Measurements from ENCODE around the gene CDON.

Gene CDON

DNA sequence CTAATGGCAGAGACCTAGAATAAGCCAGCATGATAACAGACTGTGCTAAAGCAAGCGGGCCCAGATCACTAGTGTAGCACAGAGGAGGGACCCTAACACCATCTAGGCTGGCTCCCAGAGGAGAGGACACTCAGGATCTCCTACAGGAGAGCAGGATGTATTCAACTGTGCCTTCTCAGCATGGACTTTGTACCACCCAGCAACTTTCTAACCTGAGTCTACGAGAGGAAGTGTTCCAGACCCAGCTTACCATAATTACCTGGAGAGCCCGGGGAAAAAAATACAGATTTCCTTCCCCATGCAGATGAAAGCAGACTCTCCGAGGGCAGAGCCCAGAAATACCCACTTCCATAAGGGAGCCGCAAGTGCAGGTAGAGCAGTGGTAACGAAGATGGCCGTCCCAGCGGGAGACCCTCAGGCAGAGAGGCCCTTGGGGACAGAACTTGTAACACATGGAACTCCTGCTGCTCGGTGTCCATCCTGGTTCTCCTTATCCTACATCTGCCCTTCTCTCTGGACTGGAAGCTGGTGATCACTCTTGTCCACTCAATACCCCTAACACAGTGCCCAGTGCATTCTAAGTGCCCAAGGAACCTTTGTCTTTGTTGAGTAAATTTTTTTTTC lies 138.2 kb downstream of the CDON start:
- no peak for DNase-seq (ENCODE audit: low read depth in 2 of 2)
- no peak overlapping the region for H3K4me3 ChIP-seq (replicated peaks in 1 of 2; ENCODE audit: low read depth in 2 of 2, low read length in 2 of 2)
- TF ChIP-seq, protein P1, sequence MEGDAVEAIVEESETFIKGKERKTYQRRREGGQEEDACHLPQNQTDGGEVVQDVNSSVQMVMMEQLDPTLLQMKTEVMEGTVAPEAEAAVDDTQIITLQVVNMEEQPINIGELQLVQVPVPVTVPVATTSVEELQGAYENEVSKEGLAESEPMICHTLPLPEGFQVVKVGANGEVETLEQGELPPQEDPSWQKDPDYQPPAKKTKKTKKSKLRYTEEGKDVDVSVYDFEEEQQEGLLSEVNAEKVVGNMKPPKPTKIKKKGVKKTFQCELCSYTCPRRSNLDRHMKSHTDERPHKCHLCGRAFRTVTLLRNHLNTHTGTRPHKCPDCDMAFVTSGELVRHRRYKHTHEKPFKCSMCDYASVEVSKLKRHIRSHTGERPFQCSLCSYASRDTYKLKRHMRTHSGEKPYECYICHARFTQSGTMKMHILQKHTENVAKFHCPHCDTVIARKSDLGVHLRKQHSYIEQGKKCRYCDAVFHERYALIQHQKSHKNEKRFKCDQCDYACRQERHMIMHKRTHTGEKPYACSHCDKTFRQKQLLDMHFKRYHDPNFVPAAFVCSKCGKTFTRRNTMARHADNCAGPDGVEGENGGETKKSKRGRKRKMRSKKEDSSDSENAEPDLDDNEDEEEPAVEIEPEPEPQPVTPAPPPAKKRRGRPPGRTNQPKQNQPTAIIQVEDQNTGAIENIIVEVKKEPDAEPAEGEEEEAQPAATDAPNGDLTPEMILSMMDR (IDR thresholded peaks at IDR 0.05; ENCODE audit: low read depth, low read length), result no peak

DNA sequence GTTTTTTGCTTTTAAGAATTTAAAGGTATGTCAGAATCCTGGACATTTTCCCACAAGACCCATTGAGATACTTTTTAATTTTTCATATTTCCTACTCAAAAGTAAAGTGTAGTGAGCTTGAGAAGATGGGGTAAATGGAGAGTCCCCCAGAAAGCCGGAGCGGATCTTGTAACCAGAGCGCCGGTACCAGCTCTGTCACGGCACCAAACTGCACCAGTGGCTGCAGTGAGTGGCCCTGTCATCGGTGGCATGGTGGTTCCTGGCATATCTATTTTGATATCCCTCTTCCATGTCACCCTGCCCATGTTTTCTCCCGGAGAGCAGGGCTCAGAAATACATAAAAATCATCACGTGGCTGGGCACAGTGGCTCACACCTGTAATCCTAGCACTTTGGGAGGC lies 139.0 kb downstream of the CDON start:
- no peak for DNase-seq (ENCODE audit: low read depth in 2 of 2)
- H3K4me3 ChIP-seq (replicated peaks in 1 of 2; ENCODE audit: low read depth in 2 of 2, low read length in 2 of 2), result no peak overlapping the region
- TF ChIP-seq, protein P1 (IDR thresholded peaks at IDR 0.05; ENCODE audit: low read depth, low read length), result no peak

DNA sequence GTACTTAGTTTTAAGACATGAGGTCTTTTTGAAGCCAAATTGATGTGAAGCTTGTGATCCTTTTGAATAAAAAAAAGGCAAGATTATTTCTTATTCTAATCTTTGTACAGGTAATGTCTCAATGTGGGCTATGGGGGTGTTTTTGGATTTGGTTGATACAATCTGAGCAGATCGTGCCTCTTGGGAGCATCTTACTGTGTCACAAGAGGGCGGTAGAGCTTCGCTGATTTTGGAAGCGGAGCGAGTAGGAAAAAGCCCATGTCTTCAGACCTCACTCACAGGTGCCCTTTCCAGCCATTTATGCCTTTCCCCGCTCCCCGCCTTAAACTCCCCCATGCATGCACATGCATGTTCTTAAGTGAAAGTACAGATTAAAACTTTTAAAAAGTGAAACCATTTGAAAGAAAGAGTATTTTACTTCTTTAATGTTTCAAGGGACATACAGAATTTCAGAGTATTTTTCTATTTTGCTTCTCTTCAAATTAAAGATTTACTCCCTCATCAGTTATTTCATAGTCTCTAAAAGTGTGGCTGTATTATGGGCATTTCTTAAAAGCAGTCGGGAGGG lies 139.6 kb downstream of the CDON start:
- H3K4me3 ChIP-seq (replicated peaks in 1 of 2; ENCODE audit: low read depth in 2 of 2, low read length in 2 of 2), result no peak overlapping the region
- peak; percentile 81 for DNase-seq (ENCODE audit: low read depth in 2 of 2)

DNA sequence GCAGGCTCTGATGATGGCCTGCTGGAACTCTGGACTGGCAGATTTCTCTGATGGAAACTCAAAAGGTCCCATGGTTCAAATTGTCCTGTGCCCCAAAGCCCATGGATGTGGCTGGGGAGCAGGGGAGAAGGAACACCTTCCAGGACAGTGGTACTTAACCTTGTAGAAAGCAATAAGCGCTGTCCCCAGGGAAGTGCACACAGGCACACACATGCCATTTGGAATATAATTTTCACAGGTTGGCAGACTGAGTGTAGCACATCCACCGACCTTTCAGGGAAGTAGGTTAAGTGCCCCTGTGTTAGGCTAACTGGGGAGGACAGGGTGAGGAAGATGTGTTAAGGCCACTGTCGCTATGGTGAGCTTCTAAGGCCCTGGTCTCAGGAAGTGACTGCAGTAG lies 140.5 kb downstream of the CDON start:
- H3K4me3 ChIP-seq (replicated peaks in 1 of 2; ENCODE audit: low read depth in 2 of 2, low read length in 2 of 2), result no peak overlapping the region
- TF ChIP-seq, protein P1 (IDR thresholded peaks at IDR 0.05; ENCODE audit: low read depth, low read length), result no peak
- DNase-seq (ENCODE audit: low read depth in 2 of 2), result no peak

More for the DNA sequence above, 139.6 kb downstream of the CDON start:
- TF ChIP-seq, protein P1 (IDR thresholded peaks at IDR 0.05; ENCODE audit: low read depth, low read length), result peak; percentile 78

DNA sequence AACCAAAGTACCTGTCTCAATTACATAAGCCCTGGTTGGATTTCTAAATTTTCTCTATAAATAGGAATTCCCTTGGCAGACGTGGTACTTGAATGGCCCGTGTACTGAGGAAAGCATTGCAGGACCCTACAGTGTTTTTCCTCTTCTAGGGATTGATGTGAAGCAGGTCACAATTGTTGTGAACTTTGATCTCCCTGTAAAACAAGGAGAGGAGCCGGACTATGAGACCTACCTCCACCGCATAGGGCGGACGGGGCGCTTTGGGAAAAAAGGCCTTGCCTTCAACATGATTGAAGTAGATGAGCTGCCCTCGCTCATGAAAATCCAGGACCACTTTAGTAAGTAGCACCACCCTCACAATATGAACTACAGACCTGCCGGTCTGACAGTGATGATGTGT lies 141.6 kb downstream of the CDON start:
- no peak overlapping the region for H3K4me3 ChIP-seq (replicated peaks in 1 of 2; ENCODE audit: low read depth in 2 of 2, low read length in 2 of 2)
- DNase-seq (ENCODE audit: low read depth in 2 of 2), result no peak
- TF ChIP-seq, protein P1 (IDR thresholded peaks at IDR 0.05; ENCODE audit: low read depth, low read length), result no peak

DNA sequence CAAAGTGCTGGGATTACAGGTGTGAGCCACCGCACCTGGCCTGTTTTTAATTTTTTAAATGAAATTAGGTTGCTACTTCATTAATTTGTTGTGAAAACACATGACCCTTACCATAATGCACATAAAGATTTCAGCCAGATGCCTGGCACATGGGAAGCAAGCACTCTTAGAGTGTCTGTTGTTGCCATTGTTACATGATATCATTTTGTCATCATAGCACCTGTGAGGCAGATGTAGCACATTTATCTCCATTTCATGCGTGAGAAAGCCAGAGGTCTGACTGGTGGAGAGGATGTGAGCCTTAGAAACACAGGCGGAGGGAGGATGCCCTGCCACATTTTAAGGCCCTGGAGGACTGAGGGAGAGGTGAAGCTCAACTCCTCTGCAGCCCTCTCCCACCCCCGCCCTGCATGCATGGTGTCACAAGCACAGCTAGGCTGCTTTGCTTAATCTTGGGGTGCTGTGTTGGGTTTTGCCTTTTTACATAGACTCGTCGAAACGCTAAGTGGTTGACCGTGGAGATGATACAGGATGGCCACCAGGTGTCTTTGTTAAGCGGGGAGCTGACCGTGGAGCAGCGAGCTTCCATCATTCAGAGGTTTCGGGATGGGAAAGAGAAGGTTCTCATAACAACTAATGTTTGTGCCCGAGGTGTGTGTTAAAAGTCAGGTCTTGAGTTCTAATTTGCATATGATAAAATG lies 144.4 kb downstream of the CDON start:
- DNase-seq (ENCODE audit: low read depth in 2 of 2), result no peak
- no peak overlapping the region for H3K4me3 ChIP-seq (replicated peaks in 1 of 2; ENCODE audit: low read depth in 2 of 2, low read length in 2 of 2)
- TF ChIP-seq, protein P1 (IDR thresholded peaks at IDR 0.05; ENCODE audit: low read depth, low read length), result no peak
